SKM-1 (cell line): Measurements from ENCODE around the gene DNAJC25.
A peak's percentile ranks its signal among the peaks of the same experiment; 100 is the strongest.
"Not testable (repeated sequence)": the region's sequence is repeated elsewhere in the genome, so short reads cannot be mapped to it uniquely, and the experiment has no call there.

Source experiments
- DNase-seq: peaks from one replicate; lab custom pipeline; 2025; ENCODE audit not compliant: unreplicated experiment; lab: John Stamatoyannopoulos, UW

The DNAJC25 gene

GRCh38 chr9:111631214-111631971, at the start of gene DNAJC25:
DNAJC25 (plus strand) TSS chr9:111631334; CDS start chr9:111631408, 74 bp downstream.
- peak; percentile 57 for DNase-seq

DNA sequence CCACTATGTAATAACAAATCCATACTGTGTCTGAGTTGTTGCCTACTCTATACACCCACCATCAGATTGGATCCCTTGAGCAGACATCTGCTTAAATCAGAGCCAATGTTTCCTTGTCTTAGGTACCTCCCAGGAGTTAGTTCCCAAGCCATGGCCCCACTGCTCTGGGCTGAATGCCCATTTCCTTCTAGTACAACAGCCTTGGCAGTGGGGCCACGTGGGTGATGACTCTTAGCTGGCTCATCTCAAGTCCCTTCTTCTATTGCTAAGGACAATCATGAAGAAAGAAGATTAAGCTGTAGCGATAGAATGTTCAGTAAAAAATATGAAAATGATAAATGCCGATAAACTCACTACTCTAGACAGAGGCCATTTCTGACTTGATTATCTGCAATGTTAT, 48.2 kb upstream of the DNAJC25 start:
- DNase-seq: no peak

DNA sequence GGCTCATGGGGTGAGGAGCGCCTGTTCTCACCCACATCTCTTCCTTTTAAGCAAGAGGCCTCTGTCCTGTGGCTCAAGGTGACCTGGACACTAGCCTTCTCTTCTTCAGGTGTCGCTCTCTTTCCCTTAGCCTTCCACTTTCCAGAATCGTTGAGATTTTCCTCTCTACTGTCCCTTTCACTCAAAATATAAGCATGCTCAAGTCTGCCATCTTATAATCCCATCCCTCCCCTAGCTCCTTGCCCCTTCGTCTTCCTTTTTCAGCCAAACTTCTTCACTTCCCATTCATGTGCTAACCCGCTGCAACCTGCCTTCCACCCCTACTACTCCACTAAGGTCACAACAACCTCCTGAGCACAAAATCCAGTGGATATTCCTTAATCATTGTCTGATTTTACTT, 44.8 kb upstream of the DNAJC25 start:
- no peak for DNase-seq

DNA sequence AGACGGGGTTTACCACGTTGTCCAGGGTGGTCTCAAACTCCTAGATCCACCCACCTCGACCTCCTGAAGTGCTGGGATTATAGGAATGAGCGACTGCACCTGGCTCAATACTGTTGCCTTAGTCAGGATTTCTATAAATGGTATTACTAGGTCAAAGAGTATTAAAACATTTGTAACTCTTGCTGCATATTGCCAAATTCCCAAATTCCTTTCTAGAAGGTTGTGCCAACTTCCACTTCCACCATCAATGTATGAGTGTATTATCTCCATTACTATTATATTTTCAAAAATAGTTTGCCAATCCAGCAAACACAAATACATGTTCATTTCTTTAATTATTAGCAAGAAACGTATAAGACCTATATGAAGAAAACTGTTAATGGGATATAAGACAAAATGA, 42.3 kb upstream of the DNAJC25 start:
- no peak for DNase-seq

DNA sequence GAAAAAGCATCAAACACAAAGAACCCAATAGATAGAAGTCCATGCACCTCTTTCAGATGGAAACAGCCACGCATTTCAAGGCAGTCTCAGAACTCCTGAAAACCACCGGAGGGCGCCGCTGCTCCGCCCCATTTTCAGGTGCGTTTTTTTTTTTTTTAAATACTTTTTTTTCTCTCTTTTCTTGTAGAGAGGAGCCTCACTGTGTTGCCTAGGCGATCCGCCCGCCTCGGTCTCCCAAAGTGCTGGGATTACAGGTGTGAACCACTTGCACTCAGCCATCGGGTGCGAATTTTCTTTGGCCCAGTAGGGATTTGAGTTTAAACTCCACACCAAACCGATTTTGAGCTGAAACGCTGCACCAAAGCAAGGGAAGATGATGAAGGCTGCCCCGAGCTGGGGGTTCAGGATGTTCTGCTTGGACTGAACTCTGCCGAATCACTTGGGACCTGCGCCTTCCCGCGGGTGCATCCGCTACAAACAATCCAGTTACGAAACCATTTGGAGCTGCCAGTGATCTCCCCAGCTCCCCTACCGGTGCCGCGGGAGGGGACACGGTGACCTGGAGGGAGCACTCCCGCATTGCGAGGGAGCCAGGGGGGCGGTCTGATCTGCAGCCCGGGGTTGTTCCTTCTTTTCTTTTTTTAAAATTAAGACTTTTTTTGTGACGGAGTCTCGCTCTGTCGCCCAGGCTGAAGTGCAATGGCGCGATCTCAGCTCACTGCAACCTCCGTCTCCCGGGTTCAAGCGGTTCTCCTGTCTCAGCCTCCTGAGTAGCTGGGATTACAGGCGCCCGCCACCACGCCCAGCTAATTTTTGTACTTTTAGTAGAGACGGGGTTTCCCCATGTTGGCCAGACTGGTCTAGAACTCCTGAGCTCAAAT, 33.0 kb upstream of the DNAJC25 start:
- DNase-seq: no peak

DNA sequence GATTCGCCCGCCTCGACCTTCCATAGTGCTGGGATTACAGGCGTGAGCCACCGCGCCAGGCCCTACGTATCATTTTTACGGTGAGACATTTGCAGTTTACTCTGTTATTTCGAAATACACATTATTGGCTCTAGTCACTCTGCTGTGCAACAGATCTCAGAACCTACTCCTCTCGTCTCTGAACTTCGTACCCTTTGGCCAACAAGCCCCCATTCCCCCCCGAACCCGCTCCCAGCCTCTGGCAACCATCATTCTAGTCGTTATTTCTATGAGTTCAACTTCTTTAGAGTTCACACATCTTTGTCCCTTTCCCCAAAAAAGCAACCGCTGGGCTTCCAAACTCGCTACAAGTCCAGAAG, 32.4 kb upstream of the DNAJC25 start:
- no peak for DNase-seq

DNA sequence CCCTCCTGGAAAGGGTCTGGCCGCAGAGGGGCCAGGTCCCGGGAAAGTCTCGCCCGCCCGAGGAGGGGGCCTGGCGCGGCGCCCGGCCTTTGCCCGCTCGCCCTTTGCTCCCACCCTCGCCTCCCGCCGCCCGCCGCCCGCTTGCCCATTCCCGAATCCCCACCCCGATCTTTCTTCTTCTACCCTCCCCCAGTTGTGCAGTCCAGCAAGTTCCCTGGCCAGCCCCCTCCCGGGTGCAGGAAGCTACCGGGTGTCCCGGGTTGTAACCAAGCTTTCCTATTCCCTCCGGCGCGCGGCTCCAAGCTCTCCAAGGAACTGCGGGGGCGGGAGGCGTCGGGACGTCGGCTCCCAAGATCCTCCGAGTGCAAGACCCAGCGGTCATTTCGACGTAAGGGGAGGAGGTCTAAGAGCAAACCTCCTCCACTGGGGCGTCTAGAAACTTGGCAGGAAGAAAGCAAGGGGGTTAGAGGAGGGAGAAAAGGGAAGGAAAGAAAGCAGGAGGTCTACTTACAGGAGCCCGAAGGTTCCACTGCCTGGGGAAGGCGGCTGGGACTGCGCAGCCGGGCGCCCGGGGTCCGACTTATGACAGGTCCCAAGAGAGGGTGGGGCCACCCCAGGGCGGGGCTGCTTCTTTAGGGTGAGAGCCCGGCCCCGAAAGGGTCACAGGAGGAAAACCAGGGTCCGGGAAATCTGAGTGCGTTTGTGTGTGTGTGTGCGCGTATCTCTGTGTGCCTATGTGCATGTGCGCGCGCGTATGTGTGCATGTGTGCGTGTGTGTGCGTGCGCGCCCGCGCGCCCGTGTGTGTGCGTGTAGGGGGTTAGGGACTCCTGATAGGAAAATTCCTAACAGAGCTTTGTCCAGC, 31.8 kb upstream of the DNAJC25 start, which contains the start of gene PTGR1:
Gene PTGR1, minus strand, starts transcription at position 556 of the 863 bp plus-strand sequence. CDS start 2,225 bp downstream, outside the sequence.
- no peak for DNase-seq

- DNase-seq: no peak
Observed at GRCh38 chr9:111599955-111600343, 31.2 kb upstream of the DNAJC25 start.

- DNase-seq: no peak
Observed at GRCh38 chr9:111601237-111602018, 29.7 kb upstream of the DNAJC25 start.

DNA sequence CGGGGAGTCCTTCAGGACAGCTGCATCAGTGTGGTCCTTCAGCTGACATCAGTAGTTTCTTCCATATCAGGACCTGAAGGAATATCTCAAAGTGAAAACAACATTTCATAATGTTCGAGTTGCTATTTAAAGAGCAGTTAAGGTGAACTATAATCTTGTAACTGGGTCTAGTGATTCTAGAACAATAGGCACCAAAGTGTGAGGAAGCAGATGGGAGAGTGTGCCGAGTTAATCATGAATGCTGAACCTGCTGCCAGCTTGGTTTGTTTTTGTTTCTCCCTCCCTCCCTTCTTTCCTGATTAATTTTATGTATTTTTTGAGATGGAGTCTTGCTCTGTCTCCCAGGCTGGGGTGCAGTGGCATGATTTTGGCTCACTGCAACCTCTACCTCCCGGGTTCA, 28.1 kb upstream of the DNAJC25 start:
- no peak for DNase-seq

GRCh38 chr9:111604054-111604615, 27.0 kb upstream of the DNAJC25 start:
- DNase-seq: no peak

DNA sequence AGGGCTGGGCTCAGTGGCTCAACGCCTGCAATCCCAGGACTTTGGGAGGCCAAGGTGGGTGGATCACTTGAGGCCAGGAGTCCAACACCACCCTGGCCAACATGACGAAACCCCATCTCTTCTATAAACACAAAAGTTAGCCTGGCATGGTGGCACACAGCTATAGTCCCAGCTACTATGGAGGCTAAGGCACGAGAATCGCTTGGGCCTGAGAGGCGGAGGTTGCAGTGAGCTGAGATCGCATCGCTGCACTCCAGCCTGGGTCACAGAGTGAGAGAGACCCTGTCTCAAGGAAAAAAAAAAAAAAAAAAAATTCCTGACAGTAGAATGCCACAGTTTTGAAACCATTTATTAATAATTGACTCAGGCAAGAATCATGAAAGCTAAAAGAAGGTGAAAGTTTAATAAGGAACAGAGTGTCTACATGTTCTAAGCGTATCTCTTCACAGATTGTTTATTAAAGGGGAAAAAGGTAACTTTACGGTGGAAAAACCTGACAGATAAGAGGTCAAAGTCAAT, 26.0 kb upstream of the DNAJC25 start:
- DNase-seq: no peak

GRCh38 chr9:111610149-111610548, 21.0 kb upstream of the DNAJC25 start:
- DNase-seq: no peak

DNA sequence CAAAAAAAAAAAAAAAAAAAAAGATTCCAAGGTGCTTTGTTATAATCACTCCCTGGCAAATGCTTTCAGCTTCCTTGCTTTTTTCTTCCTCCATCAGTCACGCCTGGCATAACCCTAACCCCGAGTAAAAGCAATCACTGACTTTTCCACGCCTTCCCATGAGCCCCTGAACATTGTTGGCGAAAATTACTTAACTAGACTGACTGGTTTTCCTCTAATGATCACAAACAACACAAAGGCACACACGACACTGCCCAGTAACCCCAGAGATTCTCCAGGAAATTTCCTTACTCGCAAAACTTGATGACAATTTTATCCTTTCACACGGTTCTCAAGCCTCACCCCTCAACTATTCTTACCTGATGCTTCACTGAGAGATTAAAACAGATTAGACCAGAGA, 20.3 kb upstream of the DNAJC25 start:
- no peak for DNase-seq

- DNase-seq: no peak
Observed at GRCh38 chr9:111613436-111614040, 17.6 kb upstream of the DNAJC25 start.

GRCh38 chr9:111615928-111616327, 15.2 kb upstream of the DNAJC25 start:
- DNase-seq: no peak

DNA sequence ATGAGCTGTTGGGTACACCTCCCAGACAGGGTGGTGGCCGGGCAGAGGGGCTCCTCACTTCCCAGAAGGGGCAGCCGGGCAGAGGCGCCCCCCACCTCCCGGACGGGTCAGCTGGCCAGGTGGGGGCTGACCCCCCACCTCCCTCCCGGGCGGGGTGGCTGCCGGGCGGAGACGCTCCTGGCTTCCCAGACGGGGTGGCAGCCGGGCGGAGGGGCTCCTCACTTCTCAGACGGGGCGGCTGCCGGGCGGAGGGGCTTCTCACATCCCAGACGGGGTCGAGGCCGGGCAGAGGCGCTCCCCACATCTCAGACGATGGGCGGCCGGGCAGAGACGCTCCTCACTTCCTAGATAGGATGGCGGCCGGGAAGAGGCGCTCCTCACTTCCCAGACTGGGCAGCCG, 13.8 kb upstream of the DNAJC25 start:
- DNase-seq: not testable (repeated sequence)

DNA sequence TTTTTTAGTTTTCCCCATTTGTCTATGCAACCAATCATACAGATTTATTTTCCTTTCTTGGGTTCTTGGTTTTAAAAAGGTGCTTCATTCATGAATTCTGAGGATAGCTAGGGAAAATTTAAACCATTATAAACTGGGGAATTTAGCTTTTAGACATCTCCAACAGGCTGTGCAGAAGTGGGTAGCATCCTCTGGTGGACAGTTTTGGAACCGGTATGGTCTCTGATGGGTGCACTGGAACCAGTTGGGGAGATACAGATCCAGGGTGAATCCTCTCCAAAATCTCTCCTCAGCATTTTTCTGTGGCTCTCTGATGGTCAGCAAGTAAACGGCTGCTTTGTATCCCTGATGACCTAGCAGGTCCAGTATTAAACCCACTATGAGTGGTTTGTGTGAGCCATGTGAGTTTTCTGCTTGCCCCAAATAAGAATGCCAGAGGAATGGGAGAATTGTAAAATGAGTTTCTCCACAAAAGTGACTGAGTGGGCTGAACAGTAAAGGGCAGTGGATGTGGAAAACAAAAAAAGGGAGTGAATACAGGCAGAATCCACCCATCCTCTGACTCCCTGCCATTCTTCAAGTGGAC, 9.1 kb upstream of the DNAJC25 start:
- DNase-seq: no peak

- no peak for DNase-seq
Observed at GRCh38 chr9:111622626-111623025, 8.5 kb upstream of the DNAJC25 start.
